GM12873 (cell line): ENCODE data around the gene CCDC87.

Experiments
- CTCF ChIP-seq: IDR thresholded peaks from 2 replicates; pipeline ENCODE4 v1.5.1; 2012; ENCODE audit warnings: low read depth, mild to moderate bottlenecking, moderate library complexity, low read length, control low read depth; ENCODE audit not compliant: insufficient read depth; ENCODE audit errors: missing control alignments

CCDC87 gene

GRCh38 chr11:66561178-66561974, 31.5 kb downstream of the CCDC87 start:
- TF ChIP-seq CTCF = no peak

GRCh38 chr11:66559866-66560676, 32.8 kb downstream of the CCDC87 start:
- no peak for TF ChIP-seq CTCF

GRCh38 chr11:66559142-66559865, 33.6 kb downstream of the CCDC87 start:
- TF ChIP-seq CTCF = no peak

GRCh38 chr11:66557733-66558326, 35.0 kb downstream of the CCDC87 start:
- TF ChIP-seq CTCF = no peak

- no peak for TF ChIP-seq CTCF
Measured at GRCh38 chr11:66556086-66556485, 36.8 kb downstream of the CCDC87 start.

GRCh38 chr11:66555416-66555815, 37.4 kb downstream of the CCDC87 start:
- no peak for TF ChIP-seq CTCF

GRCh38 chr11:66554602-66555001, 38.3 kb downstream of the CCDC87 start:
- TF ChIP-seq CTCF = no peak
